Ovary (tissue), 3 donors: ENCODE data around the gene EYS.

Source experiments
- EP300 ChIP-seq: sonication (generic); formaldehyde crosslinking; IDR thresholded peaks from one replicate; pipeline ENCODE4 v1.6.1; 2017; ENCODE audit warnings: antibody characterized with exemption
- POLR2A ChIP-seq: fragments of 450-650 bp; IDR thresholded peaks from one replicate; pipeline ENCODE4 v1.6.1; 2017; ENCODE audit warnings: antibody characterized with exemption, mild to moderate bottlenecking, moderate library complexity
- TF ChIP-seq, protein P1 (sequence below), 3 donors: fragments of 450-650 bp in 2 of 3; fragments of 200-600 bp in 1 of 3; IDR thresholded peaks; one replicate each; pipeline versions ENCODE4 v1.5.1 to v1.8.0; 2016 to 2022; ENCODE audit warnings: antibody characterized with exemption in 3 of 3, mild to moderate bottlenecking in 1 of 3
- donor health status: DM: no; HTN: no; CAD: no.

DNA sequence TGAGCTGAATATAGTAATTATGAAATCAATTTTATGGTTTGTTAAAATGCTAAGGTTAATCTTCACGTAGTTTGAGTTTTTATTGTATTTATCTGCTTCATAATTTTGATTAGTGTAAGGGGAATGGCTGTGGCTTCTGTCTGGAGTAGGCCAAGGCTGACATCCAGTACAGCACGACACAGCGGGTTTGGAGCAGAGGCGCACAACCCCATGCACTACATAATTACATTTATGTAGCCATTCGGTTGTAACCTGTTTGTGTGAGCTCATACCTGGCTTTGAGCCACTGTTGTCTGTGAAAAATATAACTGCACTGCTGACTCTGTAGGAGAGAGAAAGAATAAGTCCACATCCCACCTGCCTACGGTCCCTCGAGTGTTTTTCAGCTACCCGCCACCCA is 615.5 kb downstream of the EYS start:
- TF ChIP-seq, protein P1, sequence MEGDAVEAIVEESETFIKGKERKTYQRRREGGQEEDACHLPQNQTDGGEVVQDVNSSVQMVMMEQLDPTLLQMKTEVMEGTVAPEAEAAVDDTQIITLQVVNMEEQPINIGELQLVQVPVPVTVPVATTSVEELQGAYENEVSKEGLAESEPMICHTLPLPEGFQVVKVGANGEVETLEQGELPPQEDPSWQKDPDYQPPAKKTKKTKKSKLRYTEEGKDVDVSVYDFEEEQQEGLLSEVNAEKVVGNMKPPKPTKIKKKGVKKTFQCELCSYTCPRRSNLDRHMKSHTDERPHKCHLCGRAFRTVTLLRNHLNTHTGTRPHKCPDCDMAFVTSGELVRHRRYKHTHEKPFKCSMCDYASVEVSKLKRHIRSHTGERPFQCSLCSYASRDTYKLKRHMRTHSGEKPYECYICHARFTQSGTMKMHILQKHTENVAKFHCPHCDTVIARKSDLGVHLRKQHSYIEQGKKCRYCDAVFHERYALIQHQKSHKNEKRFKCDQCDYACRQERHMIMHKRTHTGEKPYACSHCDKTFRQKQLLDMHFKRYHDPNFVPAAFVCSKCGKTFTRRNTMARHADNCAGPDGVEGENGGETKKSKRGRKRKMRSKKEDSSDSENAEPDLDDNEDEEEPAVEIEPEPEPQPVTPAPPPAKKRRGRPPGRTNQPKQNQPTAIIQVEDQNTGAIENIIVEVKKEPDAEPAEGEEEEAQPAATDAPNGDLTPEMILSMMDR (IDR thresholded peaks at IDR 0.05): no peak
- TF ChIP-seq EP300 (no peak), POLR2A (no peak)
